ENCODE results near the gene PCDHB15.
"Not testable (repeated sequence)": the region's sequence is repeated elsewhere in the genome, so short reads cannot be mapped to it uniquely, and the experiment has no call there.

GRCh38 chr5:141216035-141216434 lies 29.2 kb upstream of the PCDHB15 start:
- not testable (repeated sequence) for TF ChIP-seq CTCF, POLR2A (IDR thresholded peaks at IDR 0.05)
